Measurements from ENCODE around the gene ZNF140.

Gene ZNF140

GRCh38 chr12:133130038-133130807 lies 49.5 kb downstream of the ZNF140 start, which contains the start of the genes ZNF10 and ZNF891:
Gene ZNF10 (plus strand): TSS chr12:133130627. CDS start chr12:133144493, 13,866 bp downstream.
Gene ZNF891 (minus strand): TSS chr12:133130274. CDS start chr12:133121918, 8,356 bp downstream.
- DNase-seq, result peak; percentile 94 to 98 (median 95)

GRCh38 chr12:133130808-133131128 lies 50.0 kb downstream of the ZNF140 start:
- DNase-seq, result peak in 2 of 6 experiments; percentile 62 to 71

GRCh38 chr12:133135747-133136146 lies 55.0 kb downstream of the ZNF140 start:
- no peak for DNase-seq

GRCh38 chr12:133145981-133146380 lies 65.3 kb downstream of the ZNF140 start:
- no peak for DNase-seq

GRCh38 chr12:133156125-133156690 lies 75.5 kb downstream of the ZNF140 start:
- DNase-seq, result no peak
